Keratinocyte (primary cell): ENCODE measurements around the gene MEIS2. TPM values are rescaled to one million over a fixed set of nuclear protein-coding genes. Genes with fewer than 3 reads are reported as not detected.

ENCODE experiments used
- DNase-seq: peaks from one replicate; pipeline ENCODE4 v3.0.0-alpha.2; 2011; ENCODE audit warnings: low read depth, missing footprints, low spot score
- FAIRE-seq: peaks from 2 replicates; lab custom pipeline; 2011; peaks lifted over from hg19 to GRCh38; lab: Jason Lieb, UNC
- H2AFZ ChIP-seq: 2 replicates; pipeline ENCODE4 v1.6.0; 2012; ENCODE audit warnings: low read length, control low read depth, inconsistent platforms; ENCODE audit not compliant: control insufficient read depth
- H3K27ac ChIP-seq: 2 replicates; pipeline ENCODE4 v1.5.1; 2011; ENCODE audit warnings: low read length; ENCODE audit not compliant: control insufficient read depth, insufficient read depth
- H3K27me3 ChIP-seq: 3 replicates; pipeline ENCODE4 v1.6.0; 2011; ENCODE audit warnings: low read length; ENCODE audit not compliant: control insufficient read depth, insufficient read depth; ENCODE audit errors: extremely low read depth
- H3K36me3 ChIP-seq, 2 experiments: 2 replicates in 1 of 2; 3 replicates in 1 of 2; pipeline ENCODE4 v1.5.1; 2011; ENCODE audit warnings: low read length in 2 of 2, mild to moderate bottlenecking in 1 of 2; ENCODE audit not compliant: control insufficient read depth in 2 of 2, insufficient read depth in 2 of 2; ENCODE audit errors: extremely low read depth in 1 of 2
- H3K4me1 ChIP-seq: 3 replicates; pipeline ENCODE4 v1.5.1; 2011; ENCODE audit warnings: low read length; ENCODE audit not compliant: control insufficient read depth, insufficient read depth; ENCODE audit errors: extremely low read depth
- H3K4me2 ChIP-seq: 3 replicates; pipeline ENCODE4 v1.6.0; 2011; ENCODE audit warnings: low read depth, low read length; ENCODE audit not compliant: control insufficient read depth, insufficient read depth; ENCODE audit errors: extremely low read depth
- H3K4me3 ChIP-seq, 3 experiments: fragments of 200-600 bp in 1 of 3; sonication (generic) in 1 of 3; 2 replicates in 2 of 3; 3 replicates in 1 of 3; pipeline ENCODE4 v1.5.1; 2011 to 2016; ENCODE audit warnings: low read length in 3 of 3, mild to moderate bottlenecking in 3 of 3, control low read depth in 2 of 3, inconsistent platforms in 1 of 3, low read depth in 1 of 3, mixed read lengths in 1 of 3, mixed run types in 1 of 3, moderate library complexity in 1 of 3; ENCODE audit not compliant: control insufficient read depth in 2 of 3, insufficient read depth in 2 of 3; ENCODE audit errors: extremely low read depth in 1 of 3
- H3K79me2 ChIP-seq: 2 replicates; pipeline ENCODE4 v1.6.0; 2012; ENCODE audit warnings: low read length; ENCODE audit not compliant: control insufficient read depth, insufficient read depth
- H3K9ac ChIP-seq: 3 replicates; pipeline ENCODE4 v1.6.0; 2011; ENCODE audit warnings: low read length; ENCODE audit not compliant: control insufficient read depth, insufficient read depth; ENCODE audit errors: extremely low read depth
- H3K9me1 ChIP-seq: 3 replicates; pipeline ENCODE4 v1.6.0; 2011; ENCODE audit warnings: low read length; ENCODE audit not compliant: control insufficient read depth, insufficient read depth; ENCODE audit errors: extremely low read depth
- H3K9me3 ChIP-seq: 2 replicates; pipeline ENCODE4 v1.5.1; 2012; ENCODE audit warnings: low read depth, low read length; ENCODE audit not compliant: control insufficient read depth
- H4K20me1 ChIP-seq: 3 replicates; pipeline ENCODE4 v1.6.0; 2011; ENCODE audit warnings: low read length; ENCODE audit not compliant: control insufficient read depth, insufficient read depth; ENCODE audit errors: extremely low read depth
- CTCF ChIP-seq, 3 experiments: IDR thresholded peaks in 1 of 3; conservative IDR thresholded peaks in 1 of 3; optimal IDR thresholded peaks in 1 of 3; 2 replicates in 2 of 3; 3 replicates in 1 of 3; pipeline versions ENCODE3 to v1.5.1; 2011; ENCODE audit warnings: low read length in 3 of 3, mild to moderate bottlenecking in 3 of 3, moderate library complexity in 2 of 3, control low read depth in 1 of 3, inconsistent platforms in 1 of 3; ENCODE audit not compliant: insufficient read depth in 2 of 3; ENCODE audit errors: extremely low read depth in 1 of 3
- EZH2 ChIP-seq: IDR thresholded peaks from one replicate; pipeline ENCODE4 v1.6.1; 2012; ENCODE audit warnings: inconsistent platforms, mild to moderate bottlenecking, low read length, moderate library complexity
- dilution Hi-C: fragments of 300-500 bp; cut with MboI; formaldehyde crosslinking; loops from one replicate; pipeline ENCODE4 v1.7.0; 2020; ENCODE audit warnings: low sequenced_read_pairs; ENCODE audit not compliant: extremely low pct_ligation_motif_present
- polyA plus RNA-seq, 5 experiments: library from polyadenylated mRNA; depleted of rRNA in 3 of 5; stranded (reverse) in 3 of 5; stranded (forward) in 1 of 5; unstranded in 1 of 5; fragments of >200 nt; gene quantifications; 1 replicate in 1 of 5; 2 replicates in 3 of 5; 3 replicates in 1 of 5; pipeline versions ENCODE4 v1.2.1 to v1.2.3, GENCODE V29; 2011 to 2012; ENCODE audit warnings: missing spikeins in 2 of 5, low read depth in 1 of 5, low replicate concordance in 1 of 5

The MEIS2 gene
- polyA plus RNA-seq, 1 donor (not counting 4 experiments of a cell fraction or from before 2014, with no cell fraction given) = 11.4 TPM

DNA sequence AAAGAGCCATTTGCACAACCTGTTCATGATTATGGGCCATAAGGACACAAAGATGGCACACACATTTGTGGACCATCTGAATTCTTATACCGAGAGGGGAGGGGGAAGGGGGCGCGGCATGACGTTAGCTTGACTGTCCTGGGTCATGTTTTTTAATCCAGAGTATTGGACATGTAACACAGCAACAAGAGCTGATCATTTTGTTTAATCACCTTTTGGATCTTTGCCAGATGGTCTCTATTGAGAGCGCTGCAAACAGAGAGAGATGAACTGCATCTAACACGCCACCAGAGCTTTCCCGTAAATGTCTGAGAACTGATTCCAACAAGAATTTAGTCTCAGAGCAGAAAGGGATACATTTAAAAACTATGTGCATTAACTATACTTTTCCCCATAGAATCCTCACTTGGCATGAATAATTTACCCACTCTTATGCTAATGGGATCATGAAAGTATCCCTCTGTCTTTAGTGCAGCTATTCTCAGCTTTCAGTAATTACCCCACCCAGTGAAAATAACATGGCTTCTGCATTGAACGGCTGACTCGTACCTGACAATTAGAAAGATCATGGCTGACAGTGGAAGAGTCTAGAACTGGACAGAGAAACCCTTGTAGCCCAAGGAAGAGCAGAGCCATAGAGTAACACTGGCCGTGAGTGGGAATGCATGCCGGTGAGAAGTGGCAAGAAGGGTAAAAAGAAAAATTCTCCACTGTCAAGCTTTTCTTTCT, 22.6 kb downstream of the MEIS2 start:
- TF ChIP-seq EZH2 (no peak), CTCF (optimal IDR thresholded peaks at IDR 0.05 in 1 of 3, IDR thresholded peaks at IDR 0.05 in 1 of 3, conservative IDR thresholded peaks at IDR 0.05 in 1 of 3; ENCODE audit: extremely low read depth in 1 of 3, insufficient read depth in 2 of 3, low read length in 3 of 3) (no peak)
- no peak overlapping the region for H3K4me2 ChIP-seq
- FAIRE-seq = no peak

GRCh38 chr15:37076543-37076942, 23.8 kb downstream of the MEIS2 start:
- no peak overlapping the region for H3K27ac ChIP-seq
- no peak overlapping the region for H2AFZ ChIP-seq
- peaks cover 0 to 4% of the 10 kb centered on the region in 2 experiments for H3K36me3 ChIP-seq
- H3K4me2 ChIP-seq = no peak overlapping the region
- H3K9ac ChIP-seq = no peak overlapping the region
- no peaks in the 10 kb centered on the region for H3K9me3 ChIP-seq
- H3K4me3 ChIP-seq = no peak overlapping the region
- no peak for DNase-seq
- dilution Hi-C loops = no loop called here
- H4K20me1 ChIP-seq = no peaks in the 10 kb centered on the region
- no peak for FAIRE-seq
- no peaks in the 10 kb centered on the region for H3K9me1 ChIP-seq
- H3K4me1 ChIP-seq = no peaks in the 10 kb centered on the region
- no peak for TF ChIP-seq CTCF (optimal IDR thresholded peaks at IDR 0.05 in 1 of 3, IDR thresholded peaks at IDR 0.05 in 1 of 3, conservative IDR thresholded peaks at IDR 0.05 in 1 of 3; ENCODE audit: extremely low read depth in 1 of 3, insufficient read depth in 2 of 3, low read length in 3 of 3)
- H3K27me3 ChIP-seq = no peaks in the 10 kb centered on the region
- no peaks in the 10 kb centered on the region for H3K79me2 ChIP-seq

More for the DNA sequence above, 22.6 kb downstream of the MEIS2 start:
- H3K9me3 ChIP-seq = no peaks in the 10 kb centered on the region
- DNase-seq = no peak
- dilution Hi-C loops = no loop called here
- no peak overlapping the region for H3K4me3 ChIP-seq
- no peaks in the 10 kb centered on the region for H3K27me3 ChIP-seq
- peaks cover 0 to 4% of the 10 kb centered on the region in 2 experiments for H3K36me3 ChIP-seq
- no peak overlapping the region for H3K27ac ChIP-seq
- H4K20me1 ChIP-seq = no peaks in the 10 kb centered on the region
- H3K79me2 ChIP-seq = no peaks in the 10 kb centered on the region
- no peaks in the 10 kb centered on the region for H3K9me1 ChIP-seq
- no peak overlapping the region for H2AFZ ChIP-seq
- no peaks in the 10 kb centered on the region for H3K4me1 ChIP-seq
- no peak overlapping the region for H3K9ac ChIP-seq
